Ascending aorta (tissue), 2 donors: ENCODE data around the gene ACHE. TPM values are rescaled to one million over a fixed set of nuclear protein-coding genes. Genes with fewer than 3 reads are reported as not detected.
"Not testable (repeated sequence)": the region's sequence is repeated elsewhere in the genome, so short reads cannot be mapped to it uniquely, and the experiment has no call there.

Experiments
- DNase-seq, 2 donors: peaks; one replicate each; pipeline ENCODE4 v3.0.0-alpha.2; 2019; ENCODE audit warnings: low spot score in 2 of 2
- H3K27ac ChIP-seq, 2 donors: fragments of 200-600 bp; sonication (generic); one replicate each; pipeline ENCODE4 v1.5.1; 2016 to 2017; ENCODE audit warnings: mild to moderate bottlenecking in 1 of 2
- H3K27me3 ChIP-seq: fragments of 200-600 bp; sonication (generic); one replicate; pipeline ENCODE4 v1.5.1; 2017
- H3K36me3 ChIP-seq, 2 donors: fragments of 200-600 bp; sonication (generic); one replicate each; pipeline ENCODE4 v1.5.1; 2016
- H3K4me1 ChIP-seq, 2 donors: fragments of 200-600 bp; sonication (generic); one replicate each; pipeline ENCODE4 v1.5.1; 2016 to 2017; ENCODE audit warnings: mild to moderate bottlenecking in 1 of 2
- H3K4me3 ChIP-seq, 2 donors: fragments of 200-600 bp; sonication (generic); one replicate each; pipeline ENCODE4 v1.5.1; 2016 to 2017; ENCODE audit warnings: mild to moderate bottlenecking in 1 of 2
- H3K9me3 ChIP-seq, 2 donors: fragments of 200-600 bp; sonication (generic); one replicate each; pipeline ENCODE4 v1.5.1; 2016
- intact Hi-C: fragments of 100-400 bp; cut with DNase I; formaldehyde crosslinking; loops from one replicate; pipeline ENCODE4 v1.15.1; 2023
- total RNA-seq: library from RNA; depleted of rRNA; stranded (reverse); fragments of >200 nt; gene quantifications from one replicate; pipeline ENCODE4 v1.1.0, GENCODE V29; 2016
- TF ChIP-seq, protein P1 (sequence below), 3 experiments: fragments of 200-600 bp in 2 of 3; fragments of 450-650 bp in 1 of 3; sonication (generic) in 2 of 3; IDR thresholded peaks; one replicate each; pipeline ENCODE4 v1.5.1; 2016 to 2019; ENCODE audit warnings: antibody characterized with exemption in 3 of 3, mild to moderate bottlenecking in 1 of 3, moderate library complexity in 1 of 3

ACHE gene
- total RNA-seq, 1 donor from 2014 or later = 7.8 TPM

DNA sequence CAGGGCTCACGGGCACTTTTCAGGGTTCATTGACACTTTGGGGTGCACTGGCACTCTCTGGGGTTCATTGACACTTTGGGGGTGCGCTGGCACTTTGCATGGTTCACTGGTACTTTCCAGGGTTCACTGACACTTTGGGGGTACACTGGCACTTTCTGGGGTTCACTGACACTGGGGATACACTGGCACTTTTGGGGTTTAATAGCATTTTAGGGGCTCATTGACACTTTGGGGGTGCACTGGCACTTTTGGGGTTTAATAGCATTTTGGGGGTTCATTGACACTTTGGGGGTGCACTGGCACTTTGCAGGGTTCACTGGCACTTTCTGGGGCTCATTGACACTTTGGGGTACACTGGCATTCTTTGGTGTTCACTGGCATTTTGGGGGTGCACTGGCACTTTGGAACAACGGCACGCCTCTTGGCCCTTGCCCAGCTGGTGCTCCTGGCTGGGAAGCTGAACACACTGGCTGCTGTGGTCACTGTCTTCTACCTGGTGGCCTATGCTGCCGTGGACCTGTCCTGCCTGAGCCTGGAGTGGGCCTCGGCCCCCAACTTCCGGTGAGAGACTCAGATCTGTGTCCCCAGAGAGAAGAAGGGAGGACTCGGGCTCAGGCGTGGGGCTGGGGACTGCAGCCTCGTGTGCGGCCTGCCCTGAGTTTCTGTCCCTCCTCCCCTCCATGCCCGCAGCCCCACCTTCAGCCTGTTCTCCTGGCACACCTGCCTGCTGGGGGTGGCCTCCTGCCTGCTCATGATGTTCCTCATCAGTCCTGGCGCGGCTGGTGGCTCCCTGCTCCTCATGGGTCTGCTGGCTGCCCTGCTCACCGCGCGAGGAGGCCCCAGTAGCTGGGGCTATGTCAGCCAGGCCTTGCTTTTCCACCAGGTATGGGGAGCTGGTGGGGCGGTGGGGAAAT is 34.7 kb downstream of the ACHE start:
- Histone ChIP-seq H3K4me1 (peaks cover under 1 to 3% of the 10 kb centered on the region in 2 donors), H3K27ac (no peak overlapping the region), H3K4me3 (no peak overlapping the region), H3K36me3 (peaks cover 21 to 24% of the 10 kb centered on the region in 2 donors), H3K27me3 (no peaks in the 10 kb centered on the region), H3K9me3 (no peaks in the 10 kb centered on the region)
- DNase-seq = no peak
- intact Hi-C loops = no loop called here
- TF ChIP-seq, protein P1, sequence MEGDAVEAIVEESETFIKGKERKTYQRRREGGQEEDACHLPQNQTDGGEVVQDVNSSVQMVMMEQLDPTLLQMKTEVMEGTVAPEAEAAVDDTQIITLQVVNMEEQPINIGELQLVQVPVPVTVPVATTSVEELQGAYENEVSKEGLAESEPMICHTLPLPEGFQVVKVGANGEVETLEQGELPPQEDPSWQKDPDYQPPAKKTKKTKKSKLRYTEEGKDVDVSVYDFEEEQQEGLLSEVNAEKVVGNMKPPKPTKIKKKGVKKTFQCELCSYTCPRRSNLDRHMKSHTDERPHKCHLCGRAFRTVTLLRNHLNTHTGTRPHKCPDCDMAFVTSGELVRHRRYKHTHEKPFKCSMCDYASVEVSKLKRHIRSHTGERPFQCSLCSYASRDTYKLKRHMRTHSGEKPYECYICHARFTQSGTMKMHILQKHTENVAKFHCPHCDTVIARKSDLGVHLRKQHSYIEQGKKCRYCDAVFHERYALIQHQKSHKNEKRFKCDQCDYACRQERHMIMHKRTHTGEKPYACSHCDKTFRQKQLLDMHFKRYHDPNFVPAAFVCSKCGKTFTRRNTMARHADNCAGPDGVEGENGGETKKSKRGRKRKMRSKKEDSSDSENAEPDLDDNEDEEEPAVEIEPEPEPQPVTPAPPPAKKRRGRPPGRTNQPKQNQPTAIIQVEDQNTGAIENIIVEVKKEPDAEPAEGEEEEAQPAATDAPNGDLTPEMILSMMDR (IDR thresholded peaks at IDR 0.05) = no peak

DNA sequence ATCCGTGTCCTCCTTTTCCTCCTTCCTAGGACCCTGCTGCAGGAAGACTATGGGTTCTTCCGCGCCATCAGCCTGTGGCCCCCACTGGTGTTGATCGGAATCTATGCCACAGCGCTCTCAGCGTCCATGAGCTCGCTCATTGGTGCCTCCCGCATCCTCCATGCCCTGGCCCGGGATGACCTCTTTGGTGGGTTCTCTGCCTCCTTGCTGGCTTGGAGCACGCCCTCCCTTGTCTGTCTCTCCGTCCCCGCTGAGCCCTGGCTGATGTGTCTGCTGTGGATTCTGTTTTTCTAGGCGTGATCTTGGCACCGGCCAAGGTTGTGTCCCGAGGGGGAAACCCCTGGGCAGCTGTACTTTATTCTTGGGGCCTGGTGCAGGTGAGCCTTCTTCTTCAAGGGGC is 35.8 kb downstream of the ACHE start:
- intact Hi-C loops = loop anchor here (10.0 kb wide), 1 partner anchor 315 kb away; no protein-coding TSS in a partner anchor
- H3K36me3 ChIP-seq = peaks cover 21 to 24% of the 10 kb centered on the region in 2 donors

DNA sequence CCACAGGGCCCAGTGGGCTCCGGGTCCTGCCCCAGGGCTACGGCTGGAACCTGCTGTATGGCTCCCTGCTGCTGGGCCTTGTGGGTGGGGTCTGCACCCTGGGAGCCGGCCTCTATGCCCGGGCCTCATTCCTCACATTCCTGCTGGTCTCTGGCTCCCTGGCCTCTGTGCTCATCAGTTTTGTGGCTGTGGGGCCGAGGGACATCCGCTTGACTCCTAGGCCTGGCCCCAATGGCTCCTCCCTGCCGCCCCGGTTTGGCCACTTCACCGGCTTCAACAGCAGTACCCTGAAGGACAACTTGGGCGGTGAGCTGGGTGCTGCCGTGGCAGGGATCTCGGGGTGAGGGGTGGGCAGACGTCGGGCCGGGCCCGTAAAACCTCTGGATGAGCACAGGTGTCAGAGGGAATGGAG is 38.8 kb downstream of the ACHE start:
- DNase-seq = no peak
- Histone ChIP-seq H3K9me3 (no peaks in the 10 kb centered on the region), H3K4me1 (peaks cover 3 to 8% of the 10 kb centered on the region in 2 donors), H3K27me3 (no peaks in the 10 kb centered on the region), H3K27ac (no peak overlapping the region), H3K4me3 (no peak overlapping the region), H3K36me3 (peaks cover 21 to 24% of the 10 kb centered on the region in 2 donors)
- TF ChIP-seq, protein P1 (IDR thresholded peaks at IDR 0.05) = no peak
- intact Hi-C loops = loop anchor here (10.0 kb wide), 1 partner anchor 312 kb away; no protein-coding TSS in a partner anchor

More for the DNA sequence above, 35.8 kb downstream of the ACHE start:
- Histone ChIP-seq H3K27me3 (no peaks in the 10 kb centered on the region), H3K4me1 (no peaks in the 10 kb centered on the region), H3K9me3 (no peaks in the 10 kb centered on the region), H3K4me3 (no peak overlapping the region), H3K27ac (no peak overlapping the region)
- DNase-seq = no peak
- TF ChIP-seq, protein P1 (IDR thresholded peaks at IDR 0.05) = no peak

DNA sequence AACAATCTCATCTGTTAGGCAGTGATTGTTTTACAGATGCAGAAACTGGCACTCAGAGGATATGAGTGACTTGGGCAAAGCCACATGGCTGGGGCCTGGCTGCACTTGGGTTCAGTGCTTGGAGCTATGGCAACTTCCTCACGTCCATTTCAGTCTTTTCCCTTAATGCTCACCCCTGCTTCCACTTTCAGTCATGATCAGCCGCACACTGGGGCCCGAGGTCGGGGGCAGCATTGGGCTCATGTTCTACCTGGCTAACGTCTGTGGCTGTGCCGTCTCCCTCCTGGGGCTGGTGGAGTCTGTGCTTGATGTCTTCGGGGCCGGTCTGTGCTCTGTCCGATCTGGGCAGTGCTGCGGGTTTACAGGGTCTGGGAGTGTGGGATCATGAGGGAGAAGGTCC is 40.2 kb downstream of the ACHE start:
- H3K36me3 ChIP-seq = peaks cover 10 to 12% of the 10 kb centered on the region in 2 donors
- H3K27ac ChIP-seq = no peak overlapping the region
- TF ChIP-seq, protein P1 (IDR thresholded peaks at IDR 0.05) = no peak
- no peak overlapping the region for H3K4me3 ChIP-seq
- H3K4me1 ChIP-seq = peaks cover 3 to 8% of the 10 kb centered on the region in 2 donors
- H3K9me3 ChIP-seq = no peaks in the 10 kb centered on the region
- no peak for DNase-seq
- no peaks in the 10 kb centered on the region for H3K27me3 ChIP-seq
- intact Hi-C loops = loop anchor here (10.0 kb wide), 1 partner anchor 311 kb away; no protein-coding TSS in a partner anchor

DNA sequence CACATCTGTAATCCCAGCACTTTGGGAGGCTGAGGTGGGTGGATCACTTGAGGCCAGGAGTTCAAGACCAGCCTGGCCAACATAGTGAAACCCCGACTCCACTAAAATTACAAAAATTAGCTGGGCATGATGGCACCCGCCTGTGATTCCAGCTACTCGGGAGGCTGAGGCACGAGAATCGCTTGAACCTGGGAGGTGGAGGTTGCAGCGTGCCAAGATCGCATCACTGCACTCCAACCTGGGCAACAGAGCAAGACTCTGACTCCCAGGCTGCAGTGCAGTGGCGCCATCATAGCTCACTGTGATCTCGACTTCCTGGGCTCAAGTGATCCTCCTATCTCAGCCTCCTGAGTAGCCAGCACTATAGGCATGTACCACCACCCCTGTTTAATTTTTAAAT is 40.8 kb downstream of the ACHE start:
- not testable (repeated sequence) for H3K4me3 ChIP-seq, H3K36me3 ChIP-seq, H3K27me3 ChIP-seq, H3K9me3 ChIP-seq, H3K27ac ChIP-seq, DNase-seq, H3K4me1 ChIP-seq
- intact Hi-C loops = loop anchor here (5.0 to 10.0 kb wide), 3 partner anchors 128 to 373 kb away; partner anchors contain the start of gene NYAP1
